ENCODE measurements around the gene METTL3.

METTL3 gene

DNA sequence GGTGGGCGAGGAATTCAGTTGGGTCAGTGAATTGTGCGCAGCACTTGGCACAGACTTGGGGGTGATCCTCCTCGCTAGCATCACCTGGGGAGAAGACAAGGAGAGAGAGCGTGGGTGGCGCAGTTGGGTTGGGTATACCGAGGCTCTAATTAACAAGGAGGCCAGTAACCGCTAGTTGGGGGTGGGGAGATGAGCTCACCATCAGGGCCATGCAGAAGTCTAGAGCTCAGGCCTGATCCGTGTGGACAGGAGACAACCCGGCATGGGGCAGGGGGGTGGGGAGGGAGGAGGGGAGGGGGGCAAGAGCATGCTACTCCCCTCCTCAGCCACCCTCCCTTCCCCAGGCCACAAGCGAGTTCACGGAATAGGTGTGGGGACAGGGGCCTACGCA is 14.4 kb upstream of the METTL3 start:
- H3K27me3 ChIP-seq (replicated peaks; ENCODE audit: control insufficient read depth, insufficient read depth, low read length), result peaks cover 4% of the 10 kb centered on the region
- H3K36me3 ChIP-seq (ENCODE audit: control insufficient read depth, insufficient read depth, low read length, severe bottlenecking), result no peaks in the 10 kb centered on the region
- H3K9me3 ChIP-seq (ENCODE audit: control insufficient read depth, low read length), result no peaks in the 10 kb centered on the region
- H3K4me1 ChIP-seq (ENCODE audit: control insufficient read depth, insufficient read depth, low read length), result peaks cover 12% of the 10 kb centered on the region
- peak; percentile 37 for DNase-seq (ENCODE audit: low read depth)
- peak overlapping the region; percentile 28 for H3K9ac ChIP-seq (ENCODE audit: low read length)
- no peak overlapping the region for H3K4me3 ChIP-seq (ENCODE audit: low read length)

DNA sequence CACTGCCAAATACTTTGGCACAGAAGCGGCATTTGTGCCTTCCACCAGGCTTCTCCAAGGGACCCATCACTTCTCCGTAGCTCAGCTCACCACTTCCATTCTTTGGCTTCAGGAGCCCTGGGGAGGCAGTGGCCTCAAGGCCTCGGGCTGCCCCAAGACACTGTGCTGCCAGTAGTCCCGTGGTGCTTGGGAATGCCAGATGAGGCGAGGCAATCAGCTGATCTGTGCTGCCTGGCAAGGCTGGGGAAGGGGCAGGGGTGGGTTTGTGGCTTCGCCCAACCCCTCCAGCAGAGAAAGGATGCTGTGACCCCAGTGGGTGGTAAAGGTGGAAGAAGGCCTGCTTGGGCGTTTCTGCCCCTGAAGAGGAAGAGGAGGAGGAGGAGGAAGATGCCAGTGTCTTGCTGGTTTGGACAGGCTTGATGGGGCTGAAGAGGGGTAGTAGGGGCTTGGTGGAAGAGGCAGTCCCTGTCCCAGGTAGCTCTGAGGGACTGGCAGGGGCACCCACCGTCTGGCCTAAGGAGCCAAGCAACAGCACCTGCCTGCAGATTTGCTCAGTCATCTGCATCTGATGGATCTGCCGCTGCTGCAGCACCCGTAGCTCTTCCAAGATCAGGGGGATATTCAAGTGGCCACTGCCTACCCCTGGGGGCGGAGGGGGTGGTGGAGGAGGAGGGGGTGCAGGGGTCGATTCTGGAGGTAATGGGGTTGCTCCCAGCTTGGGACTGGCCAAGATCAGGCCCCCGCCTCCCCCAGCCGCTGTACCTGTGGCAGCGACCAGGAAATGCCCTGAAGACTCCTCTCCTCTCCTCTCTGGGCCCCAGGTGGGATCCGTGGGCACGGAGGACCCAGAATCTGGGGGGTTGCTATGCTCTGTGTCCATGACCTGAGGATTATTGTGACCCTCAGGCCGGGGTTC is 13.7 kb upstream of the METTL3 start:
- no peak for DNase-seq (ENCODE audit: low read depth)
- Histone ChIP-seq H3K36me3 (ENCODE audit: control insufficient read depth, insufficient read depth, low read length, severe bottlenecking) (no peaks in the 10 kb centered on the region), H3K9ac (ENCODE audit: low read length) (no peak overlapping the region), H3K4me1 (ENCODE audit: control insufficient read depth, insufficient read depth, low read length) (peaks cover 12% of the 10 kb centered on the region), H3K27me3 (replicated peaks; ENCODE audit: control insufficient read depth, insufficient read depth, low read length) (peaks cover 3% of the 10 kb centered on the region), H3K4me3 (ENCODE audit: low read length) (no peak overlapping the region), H3K9me3 (ENCODE audit: control insufficient read depth, low read length) (no peaks in the 10 kb centered on the region)

DNA sequence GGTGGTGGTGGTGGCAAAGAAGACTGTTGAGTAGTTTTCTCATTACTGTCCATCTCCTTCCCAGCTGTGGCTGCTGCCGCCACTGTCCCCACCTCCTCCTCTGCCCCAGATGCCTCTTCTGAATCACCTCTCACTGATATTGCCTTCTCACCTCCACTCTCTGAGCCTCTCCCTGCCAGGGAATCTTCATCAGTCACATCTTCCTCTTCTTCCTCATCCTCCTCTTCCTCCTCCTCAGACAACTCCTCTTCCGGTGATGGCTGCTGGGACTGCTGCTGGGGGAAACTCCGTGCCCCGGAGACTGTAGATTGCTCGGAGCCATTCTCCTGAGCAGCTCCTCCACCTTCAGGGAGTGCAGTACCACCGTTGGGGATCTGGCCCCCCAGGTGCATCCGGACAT is 12.1 kb upstream of the METTL3 start:
- Histone ChIP-seq H3K4me1 (ENCODE audit: control insufficient read depth, insufficient read depth, low read length) (peaks cover 12% of the 10 kb centered on the region), H3K36me3 (ENCODE audit: control insufficient read depth, insufficient read depth, low read length, severe bottlenecking) (no peaks in the 10 kb centered on the region), H3K4me3 (ENCODE audit: low read length) (no peak overlapping the region), H3K9ac (ENCODE audit: low read length) (no peak overlapping the region), H3K9me3 (ENCODE audit: control insufficient read depth, low read length) (no peaks in the 10 kb centered on the region), H3K27me3 (replicated peaks; ENCODE audit: control insufficient read depth, insufficient read depth, low read length) (peaks cover 3% of the 10 kb centered on the region)
- no peak for DNase-seq (ENCODE audit: low read depth)

DNA sequence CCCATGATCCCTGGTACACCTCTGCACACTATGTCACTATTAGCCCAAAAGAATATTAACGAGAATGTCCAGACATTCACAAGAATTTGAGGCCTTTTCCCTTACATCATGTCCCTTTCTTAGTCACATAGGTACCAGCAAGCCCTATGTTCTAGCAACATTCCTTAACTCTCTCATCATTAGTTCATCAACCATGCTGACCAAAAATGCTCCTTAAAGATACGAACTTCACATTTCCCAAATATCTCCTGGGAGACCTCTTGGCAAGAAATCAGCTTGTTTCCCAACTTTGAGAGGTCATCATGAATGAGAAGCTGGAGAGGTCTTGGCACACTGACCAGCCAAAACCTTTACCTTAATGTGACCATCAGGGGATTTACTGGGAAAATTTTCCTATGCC is 10.4 kb upstream of the METTL3 start:
- Histone ChIP-seq H3K9me3 (ENCODE audit: control insufficient read depth, low read length) (no peaks in the 10 kb centered on the region), H3K36me3 (ENCODE audit: control insufficient read depth, insufficient read depth, low read length, severe bottlenecking) (no peaks in the 10 kb centered on the region), H3K4me1 (ENCODE audit: control insufficient read depth, insufficient read depth, low read length) (peaks cover 12% of the 10 kb centered on the region), H3K27me3 (replicated peaks; ENCODE audit: control insufficient read depth, insufficient read depth, low read length) (peaks cover under 1% of the 10 kb centered on the region), H3K9ac (ENCODE audit: low read length) (no peak overlapping the region), H3K4me3 (ENCODE audit: low read length) (no peak overlapping the region)
- DNase-seq (ENCODE audit: low read depth), result peak; percentile 36

DNA sequence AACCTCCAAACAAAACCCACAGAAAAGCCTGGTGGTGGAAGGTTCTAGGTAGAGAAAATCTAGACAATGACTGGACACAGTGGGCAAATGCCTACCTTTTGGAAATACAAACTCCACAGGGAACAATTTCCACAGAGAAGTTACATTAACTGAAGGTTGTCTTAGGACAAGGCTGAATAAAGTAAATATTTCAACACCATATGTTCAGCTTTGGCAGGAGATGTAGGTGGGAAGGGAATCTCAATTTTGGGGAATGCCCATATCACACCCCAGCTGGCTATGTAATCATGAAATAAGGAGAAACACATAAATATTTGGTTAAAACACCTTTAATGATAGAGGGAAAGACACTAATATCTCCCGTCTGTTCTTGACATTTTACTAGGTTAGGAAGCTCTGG is 9.6 kb upstream of the METTL3 start:
- H3K27me3 ChIP-seq (replicated peaks; ENCODE audit: control insufficient read depth, insufficient read depth, low read length), result no peaks in the 10 kb centered on the region
- no peak for DNase-seq (ENCODE audit: low read depth)
- H3K4me3 ChIP-seq (ENCODE audit: low read length), result no peak overlapping the region
- H3K36me3 ChIP-seq (ENCODE audit: control insufficient read depth, insufficient read depth, low read length, severe bottlenecking), result no peaks in the 10 kb centered on the region
- H3K4me1 ChIP-seq (ENCODE audit: control insufficient read depth, insufficient read depth, low read length), result peaks cover 12% of the 10 kb centered on the region
- no peaks in the 10 kb centered on the region for H3K9me3 ChIP-seq (ENCODE audit: control insufficient read depth, low read length)
- no peak overlapping the region for H3K9ac ChIP-seq (ENCODE audit: low read length)

DNA sequence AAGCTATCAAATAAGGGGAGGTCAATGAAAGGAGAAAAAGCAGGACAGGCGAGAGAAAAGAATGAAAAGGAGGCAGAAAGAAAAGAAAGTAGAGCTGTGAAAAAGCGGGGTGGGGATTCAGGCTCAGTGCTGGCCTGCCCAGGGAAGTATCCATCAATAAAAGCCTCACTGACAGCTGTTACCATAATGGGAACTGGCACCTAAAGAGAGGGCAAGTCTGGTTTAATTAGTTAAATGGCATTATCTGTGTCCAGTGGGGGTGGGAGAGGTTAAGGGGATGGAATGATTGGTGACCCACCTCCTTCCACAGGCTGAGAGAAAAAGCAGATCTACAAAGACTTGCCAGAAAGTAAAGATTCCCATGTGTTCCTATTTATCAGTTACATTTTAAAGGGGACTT is 7.6 kb upstream of the METTL3 start:
- no peaks in the 10 kb centered on the region for H3K9me3 ChIP-seq (ENCODE audit: control insufficient read depth, low read length)
- H3K4me3 ChIP-seq (ENCODE audit: low read length), result no peak overlapping the region
- no peaks in the 10 kb centered on the region for H3K36me3 ChIP-seq (ENCODE audit: control insufficient read depth, insufficient read depth, low read length, severe bottlenecking)
- no peak overlapping the region for H3K9ac ChIP-seq (ENCODE audit: low read length)
- peaks cover 12% of the 10 kb centered on the region for H3K4me1 ChIP-seq (ENCODE audit: control insufficient read depth, insufficient read depth, low read length)
- DNase-seq (ENCODE audit: low read depth), result no peak
- H3K27me3 ChIP-seq (replicated peaks; ENCODE audit: control insufficient read depth, insufficient read depth, low read length), result no peaks in the 10 kb centered on the region

DNA sequence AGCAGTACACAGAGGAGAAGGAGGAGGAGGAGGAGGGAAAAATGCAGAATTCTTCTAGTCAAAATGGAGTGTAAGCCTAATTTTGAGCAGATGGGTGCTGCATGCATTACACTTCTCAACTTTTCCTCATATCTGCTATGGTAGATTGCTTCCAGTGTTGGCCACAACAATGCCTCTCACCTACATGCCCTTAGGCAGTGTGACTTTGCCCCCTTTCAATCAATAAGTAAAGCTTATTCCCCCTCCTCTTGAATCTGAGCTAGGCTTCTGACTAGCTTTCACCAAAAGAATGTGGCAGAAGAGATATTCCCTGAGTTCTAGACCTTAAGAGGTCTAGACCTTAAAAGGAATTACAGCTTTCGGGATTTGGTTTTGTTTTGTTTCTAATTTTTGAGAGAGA is 3.2 kb upstream of the METTL3 start:
- Histone ChIP-seq H3K4me3 (ENCODE audit: low read length) (no peak overlapping the region), H3K4me1 (ENCODE audit: control insufficient read depth, insufficient read depth, low read length) (peaks cover 11% of the 10 kb centered on the region), H3K9ac (ENCODE audit: low read length) (no peak overlapping the region), H3K36me3 (ENCODE audit: control insufficient read depth, insufficient read depth, low read length, severe bottlenecking) (no peaks in the 10 kb centered on the region), H3K27me3 (replicated peaks; ENCODE audit: control insufficient read depth, insufficient read depth, low read length) (no peaks in the 10 kb centered on the region), H3K9me3 (ENCODE audit: control insufficient read depth, low read length) (no peaks in the 10 kb centered on the region)
- no peak for DNase-seq (ENCODE audit: low read depth)

DNA sequence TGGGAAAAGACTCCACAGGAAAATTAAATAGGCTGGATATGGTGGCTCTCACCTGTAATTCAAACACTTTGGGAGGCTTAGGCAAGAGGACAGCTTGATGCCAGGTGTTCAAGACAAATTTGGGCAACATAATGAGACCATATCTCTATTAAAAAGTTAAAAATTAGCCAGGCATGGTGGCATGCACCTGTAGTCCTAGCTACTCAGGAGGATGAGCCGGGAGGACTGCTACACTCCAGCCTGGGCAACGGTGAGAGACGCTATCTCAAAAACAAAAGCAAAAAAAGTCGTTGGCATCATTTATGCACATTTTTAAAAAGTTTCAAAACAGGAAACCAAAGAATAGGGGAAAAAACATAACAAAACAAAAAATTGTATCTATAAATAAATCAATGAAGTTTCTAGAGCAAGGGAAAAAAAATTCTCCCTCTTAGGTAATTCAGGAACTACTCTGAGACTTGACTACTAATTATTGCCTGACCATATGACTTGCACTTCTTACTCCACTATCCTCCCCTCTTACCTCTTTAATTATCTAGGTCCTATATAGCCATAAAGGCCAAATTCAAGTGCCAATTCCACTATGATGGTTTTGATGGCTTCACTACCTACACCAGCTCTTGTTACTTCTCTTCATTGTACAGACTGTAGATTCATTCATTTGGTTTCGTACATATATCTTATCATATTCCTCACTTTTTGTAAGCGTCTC is 1.6 kb downstream of the METTL3 start:
- peak overlapping the region; percentile 100 for H3K4me3 ChIP-seq (ENCODE audit: low read length)
- no peaks in the 10 kb centered on the region for H3K27me3 ChIP-seq (replicated peaks; ENCODE audit: control insufficient read depth, insufficient read depth, low read length)
- no peak overlapping the region for H3K9ac ChIP-seq (ENCODE audit: low read length)
- no peak for DNase-seq (ENCODE audit: low read depth)
- H3K4me1 ChIP-seq (ENCODE audit: control insufficient read depth, insufficient read depth, low read length), result peaks cover 14% of the 10 kb centered on the region
- H3K9me3 ChIP-seq (ENCODE audit: control insufficient read depth, low read length), result no peaks in the 10 kb centered on the region
- H3K36me3 ChIP-seq (ENCODE audit: control insufficient read depth, insufficient read depth, low read length, severe bottlenecking), result no peaks in the 10 kb centered on the region

DNA sequence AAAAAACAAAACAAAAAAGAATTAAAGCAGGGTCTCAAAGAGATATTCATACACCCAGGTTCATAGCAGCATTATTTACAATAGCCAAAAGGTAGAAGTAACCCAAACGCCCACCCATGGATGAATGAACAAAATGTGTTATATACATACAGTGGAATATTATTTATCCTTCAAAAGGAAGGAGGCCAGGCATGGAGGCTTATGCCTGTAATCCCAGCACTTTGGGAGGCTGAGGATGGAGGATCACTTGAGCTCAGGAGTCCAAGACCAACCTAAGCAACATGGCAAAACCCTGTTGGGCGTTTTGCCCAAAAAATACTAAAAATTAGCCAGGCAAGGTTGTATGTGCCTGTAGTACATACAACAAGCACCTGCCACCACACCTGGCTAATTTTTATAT is 4.6 kb downstream of the METTL3 start:
- H3K9ac ChIP-seq (ENCODE audit: low read length), result no peak overlapping the region
- H3K4me3 ChIP-seq (ENCODE audit: low read length), result no peak overlapping the region
- peaks cover 20% of the 10 kb centered on the region for H3K36me3 ChIP-seq (ENCODE audit: control insufficient read depth, insufficient read depth, low read length, severe bottlenecking)
- H3K4me1 ChIP-seq (ENCODE audit: control insufficient read depth, insufficient read depth, low read length), result peaks cover 14% of the 10 kb centered on the region
- DNase-seq (ENCODE audit: low read depth), result no peak
- no peaks in the 10 kb centered on the region for H3K9me3 ChIP-seq (ENCODE audit: control insufficient read depth, low read length)
- no peaks in the 10 kb centered on the region for H3K27me3 ChIP-seq (replicated peaks; ENCODE audit: control insufficient read depth, insufficient read depth, low read length)

DNA sequence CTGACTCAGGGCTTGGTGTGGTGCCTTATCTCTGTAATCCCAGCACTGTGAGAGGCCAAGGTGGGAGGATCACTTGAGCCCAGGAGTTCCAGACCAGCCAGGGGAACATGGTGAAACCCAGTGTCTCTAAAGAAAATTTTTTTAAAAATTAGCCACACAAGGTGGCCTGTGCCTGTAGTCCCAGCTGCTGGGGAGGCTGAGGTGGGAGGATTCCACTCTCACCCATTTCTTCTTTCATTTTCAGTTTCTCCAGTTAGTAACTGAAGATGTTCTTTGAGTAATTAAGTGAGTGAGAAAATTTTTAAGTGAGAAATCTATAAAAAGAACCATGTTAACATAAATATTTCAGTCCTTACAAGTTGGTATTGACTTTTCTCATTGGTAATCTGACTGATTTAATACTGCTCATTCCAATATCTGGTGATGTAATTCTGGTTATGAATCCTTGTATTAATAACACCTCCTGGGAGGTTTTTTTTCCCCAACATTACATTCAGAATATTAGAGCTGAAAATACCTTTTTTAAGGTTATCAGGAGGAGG is 6.1 kb downstream of the METTL3 start:
- Histone ChIP-seq H3K36me3 (ENCODE audit: control insufficient read depth, insufficient read depth, low read length, severe bottlenecking) (peaks cover 35% of the 10 kb centered on the region), H3K9ac (ENCODE audit: low read length) (no peak overlapping the region), H3K27me3 (replicated peaks; ENCODE audit: control insufficient read depth, insufficient read depth, low read length) (no peaks in the 10 kb centered on the region), H3K4me1 (ENCODE audit: control insufficient read depth, insufficient read depth, low read length) (peaks cover 10% of the 10 kb centered on the region), H3K4me3 (ENCODE audit: low read length) (no peak overlapping the region), H3K9me3 (ENCODE audit: control insufficient read depth, low read length) (no peaks in the 10 kb centered on the region)
- DNase-seq (ENCODE audit: low read depth), result no peak

DNA sequence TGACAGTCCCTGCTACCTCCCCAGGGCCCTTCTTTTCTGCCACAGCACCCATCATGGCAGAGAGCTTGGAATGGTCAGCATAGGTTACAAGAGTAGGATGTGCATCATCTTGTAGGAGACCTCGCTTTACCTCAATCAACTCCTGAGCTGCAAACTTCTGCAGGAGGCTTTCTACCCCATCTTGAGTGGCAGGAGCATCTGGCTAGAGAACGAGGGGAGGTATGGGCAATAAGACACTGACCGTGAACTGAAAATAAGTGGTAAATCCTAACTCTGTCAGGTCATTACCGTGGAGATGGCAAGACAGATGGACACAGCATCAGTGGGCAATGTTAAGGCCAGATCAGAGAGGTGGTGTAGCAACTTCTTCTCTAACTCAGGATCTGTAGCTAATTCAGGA is 7.8 kb downstream of the METTL3 start:
- Histone ChIP-seq H3K36me3 (ENCODE audit: control insufficient read depth, insufficient read depth, low read length, severe bottlenecking) (peaks cover 52% of the 10 kb centered on the region), H3K9ac (ENCODE audit: low read length) (no peak overlapping the region), H3K9me3 (ENCODE audit: control insufficient read depth, low read length) (no peaks in the 10 kb centered on the region), H3K27me3 (replicated peaks; ENCODE audit: control insufficient read depth, insufficient read depth, low read length) (no peaks in the 10 kb centered on the region), H3K4me1 (ENCODE audit: control insufficient read depth, insufficient read depth, low read length) (peaks cover 7% of the 10 kb centered on the region), H3K4me3 (ENCODE audit: low read length) (no peak overlapping the region)
- DNase-seq (ENCODE audit: low read depth), result no peak
